ENCODE results near the gene ZNF792. TPM values are rescaled to one million over a fixed set of nuclear protein-coding genes. Genes with fewer than 3 reads are reported as not detected.

Gene ZNF792
- total RNA-seq, 1 donor: 6.5 TPM

DNA sequence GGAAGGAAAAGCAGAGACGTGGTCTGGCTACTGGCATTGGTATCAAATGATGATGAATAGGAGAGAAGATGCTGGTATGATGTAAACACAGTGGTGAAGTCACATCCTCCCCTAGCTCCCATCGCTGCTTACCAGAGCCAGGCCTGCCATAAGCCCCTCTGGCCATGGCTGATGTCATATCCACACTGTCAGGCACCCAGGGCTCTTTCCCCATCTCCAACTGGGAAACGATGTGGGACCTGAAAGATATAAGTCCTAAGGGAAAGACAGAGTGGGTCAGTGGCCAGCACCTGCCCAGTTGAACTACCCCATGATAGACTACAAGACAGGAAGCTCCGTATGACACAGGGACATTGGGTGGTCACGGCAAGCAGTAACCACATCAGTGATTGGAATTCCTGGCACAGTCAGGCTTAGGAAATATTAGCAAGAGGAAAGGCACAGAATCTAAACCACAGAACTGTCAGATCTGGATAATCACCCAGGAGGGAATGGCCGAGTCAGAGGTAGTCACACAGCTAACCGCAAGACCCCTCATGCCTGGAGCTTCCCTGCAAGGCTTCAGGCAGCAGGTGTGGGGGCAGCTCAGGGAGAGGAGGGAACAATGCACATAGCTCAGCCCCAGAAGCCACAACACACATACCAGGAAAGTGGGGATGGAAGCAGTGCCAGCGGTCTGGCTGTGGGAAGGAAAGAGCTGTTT is 3.8 kb downstream of the ZNF792 start:
- DNase-seq (ENCODE audit: low read depth): no peak
- no peak for TF ChIP-seq CTCF (IDR thresholded peaks at IDR 0.05; ENCODE audit: insufficient read depth, low read depth, low read length)
- no peak overlapping the region for H3K4me3 ChIP-seq (ENCODE audit: low read depth, low read length)

DNA sequence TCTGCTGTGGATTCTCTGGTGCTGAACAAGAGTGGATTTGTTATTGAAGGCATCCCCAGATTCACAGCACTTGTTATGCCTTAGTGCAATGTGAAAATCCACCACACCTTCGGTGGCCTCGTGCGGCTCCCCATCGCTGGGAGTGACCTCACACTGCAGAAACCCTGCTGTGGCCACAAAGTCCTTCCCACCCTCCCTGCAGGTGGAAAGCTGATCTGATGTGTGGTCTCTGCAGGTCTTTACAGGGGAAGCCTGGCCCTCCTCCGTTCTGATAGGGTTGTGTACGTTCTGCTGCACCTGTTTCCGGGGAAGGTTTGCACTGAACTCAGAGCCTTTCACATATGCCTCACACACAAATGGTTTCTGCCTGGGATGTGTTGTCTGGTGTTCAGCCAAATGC is 5.0 kb downstream of the ZNF792 start:
- DNase-seq (ENCODE audit: low read depth): no peak
- no peak overlapping the region for H3K4me3 ChIP-seq (ENCODE audit: low read depth, low read length)
- no peak for TF ChIP-seq CTCF (IDR thresholded peaks at IDR 0.05; ENCODE audit: insufficient read depth, low read depth, low read length)

GRCh38 chr19:34957830-34958751 is 5.9 kb downstream of the ZNF792 start:
- no peak for DNase-seq (ENCODE audit: low read depth)
- no peak for TF ChIP-seq CTCF (IDR thresholded peaks at IDR 0.05; ENCODE audit: insufficient read depth, low read depth, low read length)
- no peak overlapping the region for H3K4me3 ChIP-seq (ENCODE audit: low read depth, low read length)

DNA sequence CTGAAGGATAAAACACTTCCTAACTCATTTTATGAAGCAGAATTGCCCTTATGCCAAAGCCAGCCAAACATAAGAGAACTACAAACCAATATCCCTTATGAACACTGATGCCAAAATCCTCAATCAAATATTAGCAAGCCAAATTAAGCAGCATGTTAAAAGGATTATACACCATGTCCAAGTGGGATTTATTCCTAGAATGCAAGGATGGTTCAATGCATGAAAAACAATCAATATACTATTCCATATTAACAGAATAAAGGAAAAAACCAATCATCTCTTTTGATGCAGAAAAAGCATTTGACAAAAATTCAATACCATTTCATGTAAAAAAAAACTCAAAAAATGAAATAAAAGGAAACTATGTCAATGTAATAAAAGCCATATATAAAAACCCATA is 10.9 kb downstream of the ZNF792 start:
- TF ChIP-seq CTCF (IDR thresholded peaks at IDR 0.05; ENCODE audit: insufficient read depth, low read depth, low read length): no peak
- DNase-seq (ENCODE audit: low read depth): no peak
- H3K4me3 ChIP-seq (ENCODE audit: low read depth, low read length): no peak overlapping the region

GRCh38 chr19:34943861-34944573 is 20.0 kb downstream of the ZNF792 start:
- DNase-seq (ENCODE audit: low read depth): no peak
- no peak overlapping the region for H3K4me3 ChIP-seq (ENCODE audit: low read depth, low read length)
- TF ChIP-seq CTCF (IDR thresholded peaks at IDR 0.05; ENCODE audit: insufficient read depth, low read depth, low read length): no peak

- H3K4me3 ChIP-seq (ENCODE audit: low read depth, low read length): no peak overlapping the region
- TF ChIP-seq CTCF (IDR thresholded peaks at IDR 0.05; ENCODE audit: insufficient read depth, low read depth, low read length): no peak
- DNase-seq (ENCODE audit: low read depth): no peak
Observed at GRCh38 chr19:34938886-34939285, 25.1 kb downstream of the ZNF792 start.
